PC-9 (cell line): Measurements from ENCODE around the gene SLC17A3.

Experiments used
- EZH2 ChIP-seq: fragments of 200-600 bp; sonication (generic); IDR thresholded peaks from 2 replicates; pipeline ENCODE4 v1.8.0; 2017; ENCODE audit warnings: antibody characterized with exemption, low read depth
- TF ChIP-seq, protein P1 (sequence below): fragments of 200-600 bp; sonication (generic); conservative IDR thresholded peaks from 2 replicates; pipeline ENCODE4 v1.6.1; 2017; ENCODE audit warnings: mixed run types, antibody characterized with exemption, mild to moderate bottlenecking, moderate library complexity

DNA sequence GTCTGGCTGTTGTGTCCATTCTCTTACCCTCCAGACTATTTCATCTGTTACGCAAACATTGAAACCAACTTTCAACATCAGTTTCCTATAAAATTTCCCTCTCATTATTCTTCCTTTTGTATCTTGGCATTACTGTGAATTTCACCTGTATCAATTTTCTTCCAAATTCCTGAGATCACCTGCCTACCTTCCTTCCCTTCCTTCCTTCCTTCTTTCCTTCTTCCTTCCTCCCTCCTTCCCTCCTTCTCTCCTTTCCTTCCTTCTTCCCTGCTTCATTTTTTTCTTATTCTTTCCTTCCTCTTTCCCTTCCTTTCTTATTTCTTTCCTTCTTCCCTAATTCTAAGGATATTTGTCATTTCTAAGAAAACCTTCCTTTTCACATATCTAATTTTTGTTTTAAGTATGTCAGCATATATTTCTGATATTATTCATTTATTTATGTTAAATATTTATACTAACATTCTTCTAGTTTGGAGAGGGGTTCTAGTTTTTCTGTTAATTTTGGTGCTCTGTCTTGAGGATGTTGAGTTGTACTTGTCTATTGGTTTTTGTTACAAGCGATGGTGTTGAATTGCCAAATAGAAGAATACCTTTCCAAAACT, 4.8 kb upstream of the SLC17A3 start:
- TF ChIP-seq, protein P1, sequence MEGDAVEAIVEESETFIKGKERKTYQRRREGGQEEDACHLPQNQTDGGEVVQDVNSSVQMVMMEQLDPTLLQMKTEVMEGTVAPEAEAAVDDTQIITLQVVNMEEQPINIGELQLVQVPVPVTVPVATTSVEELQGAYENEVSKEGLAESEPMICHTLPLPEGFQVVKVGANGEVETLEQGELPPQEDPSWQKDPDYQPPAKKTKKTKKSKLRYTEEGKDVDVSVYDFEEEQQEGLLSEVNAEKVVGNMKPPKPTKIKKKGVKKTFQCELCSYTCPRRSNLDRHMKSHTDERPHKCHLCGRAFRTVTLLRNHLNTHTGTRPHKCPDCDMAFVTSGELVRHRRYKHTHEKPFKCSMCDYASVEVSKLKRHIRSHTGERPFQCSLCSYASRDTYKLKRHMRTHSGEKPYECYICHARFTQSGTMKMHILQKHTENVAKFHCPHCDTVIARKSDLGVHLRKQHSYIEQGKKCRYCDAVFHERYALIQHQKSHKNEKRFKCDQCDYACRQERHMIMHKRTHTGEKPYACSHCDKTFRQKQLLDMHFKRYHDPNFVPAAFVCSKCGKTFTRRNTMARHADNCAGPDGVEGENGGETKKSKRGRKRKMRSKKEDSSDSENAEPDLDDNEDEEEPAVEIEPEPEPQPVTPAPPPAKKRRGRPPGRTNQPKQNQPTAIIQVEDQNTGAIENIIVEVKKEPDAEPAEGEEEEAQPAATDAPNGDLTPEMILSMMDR: no peak
- no peak for TF ChIP-seq EZH2
